Measurements from ENCODE around the gene ATP5F1E.

DNA sequence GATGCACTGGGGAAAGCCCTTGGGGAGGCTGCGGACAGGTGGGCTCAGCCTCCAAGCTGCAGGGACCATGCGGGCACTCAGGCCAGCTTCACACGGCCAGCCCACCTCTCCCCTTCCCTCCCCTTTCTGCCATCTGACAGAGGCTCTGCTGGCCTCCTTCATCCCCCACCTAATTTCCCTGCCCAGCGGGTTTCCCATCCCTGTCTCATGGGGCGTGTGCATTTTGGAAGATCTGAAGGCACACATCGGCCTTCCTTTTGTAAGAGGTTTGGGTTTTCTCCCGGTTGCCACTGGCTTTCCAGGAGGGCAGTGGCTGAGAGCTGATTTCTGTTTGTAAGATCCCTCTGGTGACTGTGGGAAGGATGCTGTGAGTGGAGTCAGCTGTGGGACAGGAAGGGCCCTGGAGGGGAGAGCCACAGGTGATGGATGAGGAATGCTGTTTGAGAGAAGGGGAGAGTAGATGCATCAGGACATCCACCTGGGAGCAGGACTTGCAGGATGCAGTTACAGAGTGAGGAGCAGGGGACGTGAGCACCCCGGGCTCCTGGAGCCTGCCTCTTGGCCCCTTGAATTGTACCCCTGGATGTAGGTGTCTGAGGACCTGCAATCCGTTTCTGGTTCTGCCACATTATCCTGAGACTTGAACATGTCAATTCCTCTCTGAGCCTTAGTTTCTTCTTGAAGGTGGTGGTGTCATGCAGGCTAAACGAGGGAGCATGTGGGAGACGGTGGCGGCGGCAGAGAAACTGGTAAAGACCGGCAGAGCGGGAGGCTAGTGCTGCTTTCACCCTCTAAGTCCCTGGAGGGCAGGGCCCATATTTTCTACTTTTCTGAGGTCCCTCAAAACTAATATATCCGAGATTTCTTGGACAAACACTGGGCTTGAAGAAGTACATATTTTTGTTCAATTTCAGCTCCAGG is 18.8 kb downstream of the ATP5F1E start:
- TF ChIP-seq, protein P1, sequence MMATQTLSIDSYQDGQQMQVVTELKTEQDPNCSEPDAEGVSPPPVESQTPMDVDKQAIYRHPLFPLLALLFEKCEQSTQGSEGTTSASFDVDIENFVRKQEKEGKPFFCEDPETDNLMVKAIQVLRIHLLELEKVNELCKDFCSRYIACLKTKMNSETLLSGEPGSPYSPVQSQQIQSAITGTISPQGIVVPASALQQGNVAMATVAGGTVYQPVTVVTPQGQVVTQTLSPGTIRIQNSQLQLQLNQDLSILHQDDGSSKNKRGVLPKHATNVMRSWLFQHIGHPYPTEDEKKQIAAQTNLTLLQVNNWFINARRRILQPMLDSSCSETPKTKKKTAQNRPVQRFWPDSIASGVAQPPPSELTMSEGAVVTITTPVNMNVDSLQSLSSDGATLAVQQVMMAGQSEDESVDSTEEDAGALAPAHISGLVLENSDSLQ (IDR thresholded peaks at IDR 0.05) = no peak
- no peak for TF ChIP-seq ZNF384 (IDR thresholded peaks at IDR 0.05)
- no peak for TF ChIP-seq SUZ12 (IDR thresholded peaks at IDR 0.05)
- no peak for TF ChIP-seq NFRKB (IDR thresholded peaks at IDR 0.05)

Data from HEK293T (cell line).